A549 treated with AZD9567 at 1 μM for 4 hours (cell line): ENCODE results near the gene FIBCD1. TPM values are rescaled to one million over a fixed set of nuclear protein-coding genes. Genes with fewer than 3 reads are reported as not detected.

Experiments used
- total RNA-seq: library from RNA; stranded (reverse); fragments of 200-300 nt; extraction: Qiagen RNA extraction; gene quantifications from 5 replicates; pipeline ENCODE4 v1.2.3, GENCODE V29; 2022; ENCODE audit not compliant: insufficient read depth

FIBCD1 gene
- total RNA-seq: 10.5 to 15.5 TPM (median 12.2 TPM) in 5 replicates

GRCh38 chr9:130938652-130939404 lies at the start of gene FIBCD1:
Gene FIBCD1, minus strand, starts transcription at chr9:130939247. Its CDS starts 640 bp downstream, at chr9:130938607.

GRCh38 chr9:130896233-130897014 lies 42.6 kb downstream of the FIBCD1 start, which contains the start of gene QRFP:
Gene QRFP, minus strand, starts transcription at chr9:130896812. Its CDS starts 2,974 bp downstream, at chr9:130893838.

Other genes starting within 250 kb of the FIBCD1 start
- 50.0 to 72.0 TPM (median 53.7 TPM) in 5 replicates for gene EXOSC2, start 245.5 kb downstream of the FIBCD1 start, total RNA-seq
- gene ABL1, start 104.0 kb downstream of the FIBCD1 start, total RNA-seq: 37.3 to 49.4 TPM (median 46.5 TPM) in 5 replicates
- gene QRFP, start 42.4 kb downstream of the FIBCD1 start, total RNA-seq: not detected in 5 replicates
- gene LAMC3, start 69.9 kb upstream of the FIBCD1 start, total RNA-seq: 1.3 to 2.6 TPM (median 2.2 TPM) in 5 replicates
- 1.4 to 2.4 TPM (median 1.5 TPM) in 5 replicates for gene AIF1L, start 157.3 kb upstream of the FIBCD1 start, total RNA-seq
- gene NUP214, start 186.3 kb upstream of the FIBCD1 start, total RNA-seq: 22.2 to 45.2 TPM (median 22.9 TPM) in 5 replicates